Ramos (cell line): Measurements from ENCODE around the gene TUBB4A.
"Not testable (repeated sequence)": the region's sequence is repeated elsewhere in the genome, so short reads cannot be mapped to it uniquely, and the experiment has no call there.

Source experiments
- in situ Hi-C: fragments of 300-500 bp; cut with MboI; formaldehyde crosslinking; loops from one replicate; pipeline ENCODE4 v1.14.3; 2022; ENCODE audit warnings: low sequenced_read_pairs; ENCODE audit not compliant: unreplicated experiment

TUBB4A gene

DNA sequence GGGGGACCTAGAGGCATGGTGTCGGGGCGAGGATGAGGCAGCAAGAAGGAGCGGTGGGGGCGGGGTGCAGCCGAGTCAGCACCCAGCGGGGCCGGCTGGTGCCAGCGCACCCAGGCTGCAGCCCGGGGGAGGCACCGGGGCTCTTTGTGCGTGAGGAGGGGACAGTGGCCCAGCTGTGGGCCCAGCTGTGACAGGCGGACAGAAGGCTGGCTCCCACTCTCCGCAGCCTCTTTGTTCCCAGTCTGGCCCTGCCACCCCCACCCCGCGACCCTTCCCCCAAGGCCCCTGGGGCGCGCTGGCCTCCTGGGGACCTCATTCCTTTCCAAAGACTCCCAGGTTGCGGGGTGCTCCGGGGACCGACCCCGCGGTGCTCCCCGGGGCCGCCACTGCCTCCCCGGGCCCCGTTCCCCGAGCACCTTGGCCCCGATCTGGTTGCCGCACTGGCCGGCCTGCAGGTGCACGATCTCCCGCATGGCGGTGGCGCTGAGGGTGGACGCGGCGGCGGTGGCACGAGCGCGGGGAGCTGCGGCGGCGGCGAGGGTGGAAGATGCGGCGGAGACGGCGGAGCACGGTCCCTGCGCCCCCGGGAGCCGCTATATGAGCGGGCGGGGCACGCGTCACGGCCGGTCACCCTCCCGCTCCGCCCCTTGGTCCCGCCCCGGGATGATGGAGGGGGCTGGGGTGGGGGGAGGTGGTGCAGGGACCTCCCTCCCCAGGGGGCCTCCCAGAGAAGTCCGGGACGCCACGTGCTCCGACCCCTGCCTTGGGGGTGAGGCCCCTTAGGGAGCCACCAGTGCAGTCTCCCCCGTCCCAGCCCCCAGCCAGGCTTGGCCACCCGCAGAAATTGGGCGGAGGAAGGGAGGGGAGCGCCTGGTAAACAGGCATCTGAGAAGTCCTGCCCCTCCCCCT, at the start of gene TUBB4A:
TUBB4A (minus strand) TSS at position 570 of the 909 bp plus-strand sequence; CDS start at position 473, 97 bp downstream.
- in situ Hi-C loops = no loop called here

DNA sequence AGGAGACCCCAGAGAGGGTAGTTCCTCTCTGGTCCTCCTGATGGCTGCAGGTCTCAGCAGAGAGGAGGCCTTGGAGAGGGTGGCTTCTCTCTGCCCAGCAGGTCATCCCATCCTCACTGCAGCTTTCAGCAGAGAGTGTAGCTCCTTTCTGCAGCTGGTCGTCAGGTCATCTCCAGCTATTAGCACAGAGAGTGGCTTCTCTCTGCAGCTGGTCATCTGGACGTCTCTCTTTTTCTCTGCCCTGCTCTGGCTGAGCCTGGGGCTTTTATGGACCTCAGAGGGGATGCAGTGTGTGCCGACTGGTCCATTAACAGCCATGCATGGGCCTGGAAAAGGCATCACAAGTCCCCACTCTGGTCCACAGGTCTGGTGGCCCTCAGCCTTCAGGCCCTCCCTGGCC, 49.0 kb upstream of the TUBB4A start:
- in situ Hi-C loops = no loop called here

DNA sequence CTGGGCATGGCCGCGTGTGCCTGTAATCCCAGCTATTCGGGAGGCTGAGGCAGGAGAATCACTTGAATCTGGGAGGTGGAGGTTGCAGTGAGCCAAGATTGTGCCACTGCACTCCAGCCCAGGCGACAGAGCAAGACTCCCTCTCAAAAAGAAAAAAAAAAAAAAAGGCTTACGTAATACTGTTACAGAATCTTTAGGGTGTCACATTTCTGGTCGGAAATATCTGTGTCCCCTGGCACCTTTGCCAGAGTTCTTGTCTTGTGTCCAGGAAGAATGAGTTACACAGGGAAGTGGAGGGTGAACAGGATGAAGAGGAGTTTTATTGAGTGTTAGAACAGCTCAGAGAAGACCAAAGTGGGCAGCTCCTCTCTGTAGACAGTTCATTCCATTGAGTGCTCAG, 48.6 kb upstream of the TUBB4A start:
- in situ Hi-C loops = not testable (repeated sequence)

DNA sequence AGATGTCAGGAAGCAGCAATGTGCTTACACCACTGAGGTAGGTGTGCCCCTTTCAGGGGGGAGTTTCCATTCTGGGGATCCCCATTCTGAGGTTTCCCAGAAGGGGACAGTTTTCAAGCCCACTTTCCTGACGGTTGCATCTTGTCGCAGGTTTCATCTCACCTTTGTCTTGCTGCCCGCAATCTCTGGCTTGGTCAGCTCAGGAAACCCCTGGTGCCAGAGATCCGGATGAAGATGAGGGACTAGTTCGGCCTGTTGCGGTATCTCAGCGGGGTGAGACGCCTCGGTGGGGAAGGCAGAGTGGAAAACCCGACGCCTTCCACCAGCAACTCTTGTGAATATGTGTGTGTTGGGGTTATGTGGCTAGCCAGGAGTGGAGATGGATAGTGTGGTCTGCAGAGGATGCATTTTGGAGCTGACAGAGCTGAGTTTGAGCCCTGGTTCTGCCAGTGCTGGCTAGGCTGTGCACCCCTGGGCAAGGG, 41.8 kb upstream of the TUBB4A start:
- in situ Hi-C loops = no loop called here

DNA sequence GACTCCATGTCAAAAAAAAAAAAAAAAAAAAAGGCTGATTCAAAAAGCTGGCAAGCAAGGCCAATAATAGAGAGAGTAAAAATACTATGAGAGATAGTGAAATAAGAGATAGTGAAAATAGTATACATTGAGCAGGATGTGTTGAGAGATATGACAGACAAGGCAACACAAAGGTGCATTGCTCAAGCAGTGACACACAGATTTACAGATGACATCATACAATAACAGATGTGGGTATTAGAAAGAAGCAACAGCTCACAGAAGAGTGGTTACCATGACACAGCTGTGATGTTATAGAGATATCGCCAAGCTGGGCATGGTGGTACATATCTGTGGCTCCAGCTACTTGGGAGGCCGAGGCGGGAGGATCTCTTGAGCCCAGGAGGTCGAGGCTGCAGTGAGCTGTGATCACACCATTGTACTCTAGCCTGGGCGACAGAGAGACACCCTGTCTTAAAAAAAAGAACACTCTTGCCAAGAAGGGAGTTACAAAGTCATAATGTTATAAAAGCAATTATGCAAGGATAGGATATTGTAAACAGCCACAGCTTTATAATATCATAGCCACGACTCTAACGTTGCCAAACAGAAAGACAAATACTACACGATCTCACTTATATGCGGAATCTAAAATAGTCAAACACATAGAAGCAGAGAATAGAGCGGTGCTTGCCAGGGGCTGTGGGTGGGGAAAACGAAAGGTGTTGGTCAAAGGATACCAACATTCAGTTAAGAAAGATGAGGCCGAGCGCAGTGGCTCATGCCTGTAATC, 39.0 kb upstream of the TUBB4A start:
- in situ Hi-C loops = no loop called here

DNA sequence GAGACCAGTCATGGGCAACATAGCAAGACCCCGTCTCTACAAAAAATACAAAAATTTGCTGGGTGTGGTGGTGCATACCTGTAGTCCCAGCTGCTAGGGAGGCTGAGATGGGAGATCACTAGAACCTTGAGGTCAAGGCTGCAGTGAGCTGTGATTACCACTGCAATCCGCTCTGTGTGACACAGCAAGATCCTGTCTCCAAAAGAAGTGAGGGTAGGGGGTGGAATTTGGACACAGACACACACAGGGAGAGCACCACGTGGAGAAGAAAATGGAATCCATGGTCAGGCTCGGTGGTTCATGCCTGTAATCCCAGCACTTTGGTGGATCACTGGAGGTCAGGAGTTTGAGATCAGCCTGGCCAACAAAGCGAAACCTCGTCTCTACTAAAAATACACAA, 37.4 kb upstream of the TUBB4A start:
- in situ Hi-C loops = no loop called here

DNA sequence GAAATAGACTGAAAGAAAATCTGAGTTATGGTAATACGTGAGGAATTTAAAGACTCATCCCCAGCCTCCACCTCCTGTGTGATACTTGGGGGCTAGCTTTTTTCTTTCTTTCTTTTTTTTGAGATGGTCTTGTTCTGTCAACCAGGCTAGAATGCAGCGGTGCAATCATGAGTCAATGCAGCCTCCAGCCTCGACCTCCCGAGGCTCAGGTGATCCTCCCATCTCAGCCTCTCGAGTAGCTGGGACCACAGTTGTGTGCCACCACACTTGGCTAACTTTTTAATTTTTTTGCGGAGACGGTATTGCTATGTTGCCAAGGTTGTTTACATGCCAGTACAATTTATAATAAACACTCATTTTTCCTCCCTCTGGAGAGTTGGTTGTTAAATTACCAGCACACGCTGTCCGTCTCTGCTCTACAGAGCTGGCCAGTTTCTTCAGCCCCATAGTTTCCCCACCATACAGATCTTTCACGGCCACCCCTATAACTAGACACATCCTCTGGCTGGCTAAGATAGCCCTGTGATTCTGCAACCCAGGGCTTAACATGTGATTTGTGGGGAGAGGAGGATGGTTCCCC, 33.5 kb upstream of the TUBB4A start:
- in situ Hi-C loops = no loop called here

DNA sequence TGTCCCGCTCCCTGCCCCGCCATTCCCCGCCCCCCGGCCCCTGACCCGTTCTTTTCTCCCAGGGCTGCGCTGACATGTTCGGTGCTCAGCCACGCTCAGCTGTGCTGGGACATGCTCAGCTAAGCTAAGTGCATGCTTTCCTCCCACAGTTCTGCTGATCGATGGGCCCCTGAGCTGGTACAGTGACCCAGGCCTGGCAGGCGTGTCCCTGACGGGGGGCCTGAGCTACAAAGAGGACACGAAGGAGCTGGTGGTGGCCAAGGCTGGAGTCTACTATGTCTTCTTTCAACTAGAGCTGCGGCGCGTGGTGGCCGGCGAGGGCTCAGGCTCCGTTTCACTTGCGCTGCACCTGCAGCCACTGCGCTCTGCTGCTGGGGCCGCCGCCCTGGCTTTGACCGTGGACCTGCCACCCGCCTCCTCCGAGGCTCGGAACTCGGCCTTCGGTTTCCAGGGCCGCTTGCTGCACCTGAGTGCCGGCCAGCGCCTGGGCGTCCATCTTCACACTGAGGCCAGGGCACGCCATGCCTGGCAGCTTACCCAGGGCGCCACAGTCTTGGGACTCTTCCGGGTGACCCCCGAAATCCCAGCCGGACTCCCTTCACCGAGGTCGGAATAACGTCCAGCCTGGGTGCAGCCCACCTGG, 32.5 kb upstream of the TUBB4A start:
- in situ Hi-C loops = no loop called here

DNA sequence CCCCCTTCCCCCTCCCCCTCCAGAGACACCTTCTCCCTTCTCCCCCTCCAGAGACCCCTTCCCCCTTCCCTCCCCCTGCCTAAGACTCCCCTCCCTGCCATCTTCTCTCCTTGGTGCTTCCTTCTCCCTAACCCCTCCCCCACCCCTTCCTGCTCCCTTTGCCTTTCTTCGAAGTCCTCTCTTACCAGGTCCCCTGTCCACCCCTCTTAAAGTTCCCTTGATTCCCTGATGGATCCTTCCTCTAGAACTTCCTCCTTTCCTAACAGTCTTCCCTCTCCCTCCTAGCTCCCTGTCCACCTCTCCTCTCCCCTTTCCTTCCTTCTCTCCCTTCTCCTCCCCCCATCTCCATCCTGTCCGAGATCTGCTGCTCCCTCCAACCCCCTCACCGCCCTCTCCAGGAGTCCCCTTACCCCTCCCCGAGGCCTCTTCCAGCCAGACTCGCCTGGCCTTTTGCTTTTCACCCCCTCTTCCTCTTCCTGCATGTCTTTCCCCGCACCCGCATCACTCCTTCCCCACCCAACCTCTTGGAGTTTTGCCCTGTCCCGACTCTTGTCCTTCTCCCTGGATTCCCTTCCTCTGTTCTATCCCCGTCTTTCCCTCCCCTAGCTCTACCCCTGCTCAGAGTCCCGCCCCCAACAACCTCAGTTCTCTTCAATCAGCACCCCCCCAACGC, 31.8 kb upstream of the TUBB4A start:
- in situ Hi-C loops = no loop called here

DNA sequence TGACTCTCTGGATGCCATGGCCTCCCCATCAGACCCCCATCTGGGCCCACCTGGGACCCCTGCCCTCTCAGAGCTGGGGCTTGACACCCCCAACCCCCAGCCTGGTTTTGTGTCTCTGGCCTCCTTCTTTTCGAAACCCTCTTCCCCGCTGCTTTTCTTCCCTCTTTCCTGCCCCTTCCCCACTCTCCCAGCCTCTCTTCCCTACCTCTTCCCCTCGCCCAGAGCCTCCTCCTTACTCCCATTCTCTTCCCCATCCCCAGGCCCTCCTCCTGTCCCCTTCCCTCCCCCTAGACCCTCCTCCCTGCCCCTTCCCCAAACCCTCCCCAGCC, 30.9 kb upstream of the TUBB4A start:
- in situ Hi-C loops = no loop called here

DNA sequence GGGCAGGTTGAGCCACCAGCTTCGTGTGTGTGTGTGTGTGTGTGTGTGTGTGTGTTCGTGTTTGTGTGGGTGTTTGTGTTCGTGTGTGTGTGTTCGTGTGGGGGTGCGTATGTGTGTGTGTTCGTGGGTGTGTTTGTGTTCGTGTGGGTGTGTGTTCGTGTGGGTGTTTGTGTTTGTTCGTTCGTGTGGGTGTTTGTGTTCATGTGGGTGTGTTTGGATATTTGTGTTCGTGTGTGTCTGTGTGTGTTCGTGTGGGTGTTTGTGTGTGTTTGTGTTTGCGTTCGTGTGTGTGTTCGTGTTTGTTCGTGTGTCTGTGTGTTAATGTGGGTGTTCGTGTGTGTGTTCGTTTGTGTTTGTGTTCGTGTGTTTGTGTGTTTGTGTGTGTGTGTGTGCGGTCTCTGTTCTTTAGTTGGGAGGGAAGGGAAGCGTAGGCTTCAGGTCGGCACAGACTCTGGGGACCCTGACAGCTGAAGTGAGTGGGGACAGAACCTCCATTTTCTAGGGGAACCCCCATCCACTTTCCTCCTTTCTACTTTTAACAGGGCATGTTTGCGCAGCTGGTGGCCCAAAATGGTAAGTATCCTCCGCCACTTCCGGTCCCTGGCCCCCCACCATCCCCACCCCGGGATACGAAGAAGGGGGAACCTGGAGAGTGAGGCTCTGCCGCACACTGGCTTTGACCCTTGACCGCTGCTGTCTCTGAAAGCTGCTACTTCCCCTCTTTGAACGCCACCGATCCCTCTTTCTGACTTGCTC, 30.3 kb upstream of the TUBB4A start:
- in situ Hi-C loops = no loop called here

DNA sequence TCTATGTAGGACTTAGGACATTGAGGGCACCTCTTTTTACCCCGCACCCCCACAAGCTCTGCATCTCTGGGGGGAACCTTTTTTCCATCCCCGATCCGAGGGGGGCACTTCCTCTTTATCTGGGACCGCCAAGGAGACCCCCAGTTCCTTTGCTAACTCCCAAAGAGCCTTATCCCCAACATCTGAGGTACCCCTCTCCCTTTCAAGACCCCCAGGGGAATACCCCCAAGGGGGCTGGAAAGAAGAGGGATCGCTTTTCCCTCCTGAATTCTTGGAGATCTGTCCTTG, 29.8 kb upstream of the TUBB4A start:
- in situ Hi-C loops = no loop called here

DNA sequence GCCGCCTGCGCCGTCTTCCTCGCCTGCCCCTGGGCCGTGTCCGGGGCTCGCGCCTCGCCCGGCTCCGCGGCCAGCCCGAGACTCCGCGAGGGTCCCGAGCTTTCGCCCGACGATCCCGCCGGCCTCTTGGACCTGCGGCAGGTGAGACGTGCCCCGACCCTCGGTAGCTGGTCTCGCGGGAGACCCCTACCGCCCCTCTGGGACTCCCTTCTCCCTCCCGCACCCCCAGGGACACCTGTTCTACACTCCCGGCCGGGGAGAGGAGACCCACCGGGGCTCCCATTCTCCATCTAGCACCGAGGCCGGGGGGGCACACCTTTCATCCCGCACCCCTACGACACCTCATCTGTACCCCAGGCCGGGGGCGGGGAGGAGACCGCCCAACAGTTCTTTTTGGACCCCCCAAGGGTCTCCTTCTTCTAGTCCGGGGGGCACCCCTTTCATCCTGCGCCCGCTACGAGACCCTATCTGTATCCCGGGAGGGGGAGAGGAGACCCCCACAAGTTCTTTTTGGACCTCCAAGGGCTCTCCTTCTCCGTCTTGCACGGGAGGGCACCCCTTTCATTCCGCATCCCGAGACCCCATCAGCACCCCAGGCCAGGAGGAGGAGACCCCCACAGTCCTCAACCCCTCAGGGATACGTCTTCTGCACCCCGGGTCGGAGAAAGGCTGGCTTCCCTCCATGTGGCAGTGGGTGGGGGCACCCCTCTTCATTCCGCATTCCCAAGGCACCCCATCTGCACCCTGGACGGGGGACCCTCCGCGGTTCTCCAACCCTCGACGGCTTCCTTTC, 29.2 kb upstream of the TUBB4A start:
- in situ Hi-C loops = no loop called here

DNA sequence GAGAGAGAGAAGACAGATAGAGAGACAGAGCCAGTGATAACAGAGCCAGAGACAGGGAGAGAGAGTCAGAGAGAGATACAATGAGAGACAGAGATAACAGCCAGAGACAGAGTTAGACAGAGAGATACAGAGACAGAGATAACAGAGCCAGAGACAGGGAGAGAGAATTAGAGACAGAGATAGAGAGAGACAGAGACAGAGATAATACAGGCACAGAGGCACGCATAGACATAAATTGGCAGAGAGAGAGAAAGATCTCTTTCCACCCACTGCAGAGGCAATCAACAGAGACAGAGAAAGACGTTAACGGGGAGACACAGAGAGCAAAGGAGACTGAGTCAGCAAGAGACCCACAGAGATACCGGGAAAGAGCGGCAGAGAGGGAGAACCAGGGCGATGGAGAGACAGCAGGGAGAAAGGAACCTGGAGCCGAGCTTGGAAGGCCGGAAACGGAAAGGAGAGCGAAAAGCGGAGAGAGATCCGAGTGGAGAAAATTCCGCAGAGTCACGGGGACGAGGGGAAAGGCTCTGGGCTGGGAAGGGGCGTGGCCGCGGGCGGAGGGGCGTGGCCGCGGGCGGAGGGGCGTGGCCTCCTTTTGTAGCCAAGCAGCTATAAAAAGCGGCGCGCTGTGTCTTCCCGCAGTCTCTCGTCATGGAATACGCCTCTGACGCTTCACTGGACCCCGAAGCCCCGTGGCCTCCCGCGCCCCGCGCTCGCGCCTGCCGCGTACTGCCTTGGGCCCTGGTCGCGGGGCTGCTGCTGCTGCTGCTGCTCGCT, 28.5 kb upstream of the TUBB4A start, which contains the start of gene TNFSF9:
TNFSF9 (plus strand) TSS at position 641 of the 777 bp plus-strand sequence; CDS start at position 652, 11 bp downstream.
- in situ Hi-C loops = no loop called here

DNA sequence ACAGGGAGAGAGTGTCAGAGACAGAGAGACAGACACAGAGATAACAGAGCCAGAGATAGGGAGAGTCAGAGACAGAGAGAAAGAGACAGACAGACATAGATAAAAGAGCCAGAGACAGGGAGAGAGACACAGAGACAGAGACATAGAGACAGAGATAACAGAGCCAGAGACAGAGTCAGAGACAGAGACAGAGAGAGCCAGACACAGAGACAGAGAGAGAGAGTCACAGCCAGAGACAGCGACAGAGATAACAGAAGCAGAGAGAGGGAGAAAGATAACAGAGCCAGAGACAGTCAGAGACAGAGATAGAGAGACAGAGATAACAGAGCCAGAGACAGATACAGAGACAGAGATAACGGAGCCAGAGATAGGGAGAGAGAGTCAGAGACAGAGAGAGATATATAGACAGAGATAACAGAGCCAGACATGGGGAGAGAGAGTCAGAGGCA, 27.9 kb upstream of the TUBB4A start:
- in situ Hi-C loops = no loop called here

DNA sequence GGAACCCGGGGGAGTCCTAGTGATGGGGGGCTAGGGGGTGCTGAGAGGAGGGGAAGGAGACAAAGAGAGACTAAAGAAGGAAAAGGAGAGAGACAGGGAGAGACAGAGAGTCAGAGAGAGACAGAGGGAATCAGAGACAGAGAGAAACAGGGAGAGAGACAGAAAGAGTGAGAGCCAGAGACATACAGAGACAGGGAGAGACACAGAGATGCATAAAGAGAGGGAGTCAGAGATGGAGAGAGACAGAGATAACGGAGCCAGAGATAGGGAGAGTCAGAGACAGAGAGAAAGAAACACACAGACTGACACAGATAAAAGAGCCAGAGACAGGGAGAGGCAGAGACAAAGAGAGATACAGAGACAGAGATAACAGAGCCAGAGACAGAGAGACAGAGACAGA, 27.2 kb upstream of the TUBB4A start:
- in situ Hi-C loops = no loop called here

DNA sequence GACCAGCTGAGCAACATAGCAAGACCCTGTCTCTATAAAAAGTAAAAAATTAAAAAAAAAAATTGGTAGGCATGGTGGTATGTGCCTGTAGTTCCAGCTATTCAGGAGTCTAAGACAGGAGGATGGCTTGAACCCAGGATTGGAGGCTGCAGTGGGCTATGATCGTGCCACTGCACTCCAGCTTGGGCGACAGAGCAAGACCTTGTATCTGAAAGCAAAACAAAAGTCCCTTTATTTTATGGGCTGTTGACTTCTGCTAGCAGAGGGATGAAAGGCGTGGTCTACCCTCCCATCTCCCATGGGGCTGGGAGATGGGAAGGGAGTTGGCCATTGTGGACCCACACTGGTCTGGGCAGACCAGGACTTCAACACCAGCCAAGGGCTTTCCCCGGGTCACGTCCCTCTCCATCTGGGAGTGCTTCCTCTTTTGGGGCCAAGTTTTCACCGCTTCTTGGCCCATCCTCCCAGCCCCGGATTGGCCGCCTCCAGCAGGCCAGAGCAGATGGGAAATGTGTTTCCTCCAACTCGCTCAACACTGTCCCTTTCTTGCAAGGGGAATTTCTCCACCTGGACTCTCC, 26.5 kb upstream of the TUBB4A start:
- in situ Hi-C loops = no loop called here
